ENCODE data around the gene FKBP4. TPM values are rescaled to one million over a fixed set of nuclear protein-coding genes. Genes with fewer than 3 reads are reported as not detected.

FKBP4 gene
- total and polyA plus RNA-seq, 2 of the 8 experiments (the other 6 are each of a cell fraction or from before 2014, with no cell fraction given), result 72.6 to 243 TPM

- Histone ChIP-seq H4K20me1 (replicated peaks in 1 of 2; ENCODE audit: control insufficient read depth in 1 of 2, insufficient read depth in 2 of 2, low read length in 2 of 2) (no peaks in the 10 kb centered on the region), H3K4me1 (replicated peaks in 1 of 4; ENCODE audit: control insufficient read depth in 3 of 4, insufficient read depth in 4 of 4, low read length in 3 of 4) (no peaks in the 10 kb centered on the region; a peak in 2 of 7 replicates), H3K79me1 (ENCODE audit: low read depth, low read length) (no peaks in the 10 kb centered on the region), H3K18ac (ENCODE audit: extremely low read depth, low read length) (no peak overlapping the region), H2BK15ac (ENCODE audit: low read length) (no peak overlapping the region), H3K14ac (ENCODE audit: insufficient read length) (no peak overlapping the region), H2BK5ac (ENCODE audit: low read depth, low read length) (no peak overlapping the region), H3K4ac (replicated peaks; ENCODE audit: insufficient read length, low read depth, low read length) (no peak overlapping the region), H3K4me3 (ENCODE audit: extremely low read depth in 1 of 4, insufficient read depth in 2 of 4, low read depth in 3 of 4, low read length in 4 of 4) (no peak overlapping the region), H4K91ac (replicated peaks; ENCODE audit: insufficient read length, low read length) (no peak overlapping the region), H3K79me2 (ENCODE audit: control insufficient read depth in 1 of 2, insufficient read depth in 2 of 2, low read length in 2 of 2) (no peaks in the 10 kb centered on the region), H4K5ac (ENCODE audit: insufficient read length, low read depth, low read length) (no peak overlapping the region), H3K9ac (replicated peaks in 1 of 4; ENCODE audit: extremely low read depth in 1 of 4, low read depth in 3 of 4, low read length in 3 of 4) (no peak overlapping the region), H4K8ac (ENCODE audit: extremely low read depth, insufficient read depth, low read length) (no peak overlapping the region), H3K27me3 (replicated peaks in 1 of 4; ENCODE audit: control insufficient read depth in 3 of 4, extremely low read depth in 1 of 4, insufficient read depth in 3 of 4, low read length in 3 of 4) (no peaks in the 10 kb centered on the region; a peak in 1 of 7 replicates), H2BK20ac (ENCODE audit: low read length) (no peak overlapping the region), H3K27ac (ENCODE audit: low read depth, low read length) (no peak overlapping the region), H2BK120ac (replicated peaks; ENCODE audit: low read depth, low read length) (no peak overlapping the region), H3K36me3 (ENCODE audit: control insufficient read depth in 2 of 4, insufficient read depth in 4 of 4, low read length in 3 of 4) (no peaks in the 10 kb centered on the region), H2BK12ac (ENCODE audit: low read depth, low read length) (no peak overlapping the region), H3K56ac (replicated peaks; ENCODE audit: insufficient read length, low read depth, low read length) (no peak overlapping the region), H2AFZ (ENCODE audit: low read length) (no peak overlapping the region), H3K9me3 (ENCODE audit: insufficient read depth in 2 of 2, low read depth in 1 of 2, low read length in 1 of 2) (no peaks in the 10 kb centered on the region), H3K4me2 (ENCODE audit: insufficient read depth in 1 of 2, low read depth in 2 of 2, low read length in 2 of 2) (no peak overlapping the region), H3K23me2 (ENCODE audit: low read depth, low read length) (no peaks in the 10 kb centered on the region; the same call in 1 of the 2 replicates), H3K23ac (ENCODE audit: insufficient read length) (no peak overlapping the region), H2AK5ac (ENCODE audit: low read depth, low read length) (no peak overlapping the region)
- ChIA-PET CTCF (ENCODE audit: partially characterized antibody) (interaction anchor here (0.6 to 1.8 kb wide), 4 partner anchors 8 to 118 kb away, joined by 3 to 7 read pairs (median 4); no protein-coding TSS in a partner anchor), POLR2A (ENCODE audit: partially characterized antibody) (interaction anchor here (0.6 kb wide), 1 partner anchor 358 kb away, joined by 3 read pairs; no protein-coding TSS in a partner anchor)
- no peak for DNase-seq (ENCODE audit: low read depth in 1 of 2, low spot score in 2 of 2)
- 86% methylated on average over 10 of the region's 10 CpGs; no CpG with 5 or more reads in 1 of the 2 experiments for WGBS, 2 experiments (ENCODE audit: extremely low coverage in 1 of 2, insufficient coverage in 1 of 2, insufficient read length in 1 of 2, insufficient replicate concordance in 2 of 2, low coverage in 1 of 2, low lambda C conversion rate in 2 of 2, missing lambda C conversion rate in 1 of 2)
- no peak for FAIRE-seq
- no peak for TF ChIP-seq GABPA (IDR thresholded peaks at IDR 0.05; ENCODE audit: borderline replicate concordance, insufficient read depth, low read length)
- TF ChIP-seq YY1 (IDR thresholded peaks at IDR 0.05; ENCODE audit: low read depth, low read length), result no peak
- no peak for TF ChIP-seq CBX5 (IDR thresholded peaks at IDR 0.05; ENCODE audit: low read depth, low read length)
- no peak for TF ChIP-seq SP2 (IDR thresholded peaks at IDR 0.05; ENCODE audit: low read length)
- TF ChIP-seq EZH2 (IDR thresholded peaks at IDR 0.05; ENCODE audit: low read depth, low read length, severe bottlenecking), result no peak
- TF ChIP-seq MAFK (IDR thresholded peaks at IDR 0.05; ENCODE audit: low read depth, low read length), result no peak
- no peak for TF ChIP-seq PHF8 (conservative IDR thresholded peaks at IDR 0.05; ENCODE audit: low read depth, low read length)
- no peak for TF ChIP-seq CTBP2 (IDR thresholded peaks at IDR 0.05; ENCODE audit: borderline replicate concordance, insufficient read depth, insufficient read length, low read length)
- TF ChIP-seq ATF2 (IDR thresholded peaks at IDR 0.05; ENCODE audit: low read length), result no peak
- no peak for TF ChIP-seq TAF7 (optimal IDR thresholded peaks at IDR 0.05; ENCODE audit: borderline replicate concordance, low read depth, low read length)
- no peak for TF ChIP-seq POLR2AphosphoS5 (IDR thresholded peaks at IDR 0.05; ENCODE audit: low read depth, low read length)
Observed at GRCh38 chr12:2768224-2768961, 26.4 kb upstream of the FKBP4 start.
